ENCODE data around the gene AGPAT4. TPM values are rescaled to one million over a fixed set of nuclear protein-coding genes. Genes with fewer than 3 reads are reported as not detected.

AGPAT4 gene
- total and polyA plus RNA-seq, 2 experiments from 2014 or later, result 10.6 to 11.8 TPM

GRCh38 chr6:161223646-161224045, 50.2 kb downstream of the AGPAT4 start:
- Histone ChIP-seq H3K79me2 (peaks cover 3% of the 10 kb centered on the region), H3K4me2 (no peak overlapping the region), H3K27ac (no peak overlapping the region), H3K4me3 (no peak overlapping the region), H3K4me1 (ENCODE audit: insufficient read depth) (peaks cover 22% of the 10 kb centered on the region), H4K20me1 (ENCODE audit: insufficient read depth, poor library complexity, severe bottlenecking) (no peaks in the 10 kb centered on the region), H3K9me3 (ENCODE audit: low read depth) (no peaks in the 10 kb centered on the region), H2AFZ (no peak overlapping the region), H3K9me2 (replicated peaks; ENCODE audit: insufficient read depth) (no peaks in the 10 kb centered on the region), H3K27me3 (no peaks in the 10 kb centered on the region), H3K36me3 (replicated peaks; ENCODE audit: insufficient read depth, low read depth) (no peaks in the 10 kb centered on the region)
- TF ChIP-seq EZH2 (IDR thresholded peaks at IDR 0.05; ENCODE audit: borderline replicate concordance) (no peak), EZH2phosphoT487 (IDR thresholded peaks at IDR 0.05; ENCODE audit: low read depth, severe bottlenecking, unreplicated experiment) (no peak)
- TF ChIP-seq, protein P1, sequence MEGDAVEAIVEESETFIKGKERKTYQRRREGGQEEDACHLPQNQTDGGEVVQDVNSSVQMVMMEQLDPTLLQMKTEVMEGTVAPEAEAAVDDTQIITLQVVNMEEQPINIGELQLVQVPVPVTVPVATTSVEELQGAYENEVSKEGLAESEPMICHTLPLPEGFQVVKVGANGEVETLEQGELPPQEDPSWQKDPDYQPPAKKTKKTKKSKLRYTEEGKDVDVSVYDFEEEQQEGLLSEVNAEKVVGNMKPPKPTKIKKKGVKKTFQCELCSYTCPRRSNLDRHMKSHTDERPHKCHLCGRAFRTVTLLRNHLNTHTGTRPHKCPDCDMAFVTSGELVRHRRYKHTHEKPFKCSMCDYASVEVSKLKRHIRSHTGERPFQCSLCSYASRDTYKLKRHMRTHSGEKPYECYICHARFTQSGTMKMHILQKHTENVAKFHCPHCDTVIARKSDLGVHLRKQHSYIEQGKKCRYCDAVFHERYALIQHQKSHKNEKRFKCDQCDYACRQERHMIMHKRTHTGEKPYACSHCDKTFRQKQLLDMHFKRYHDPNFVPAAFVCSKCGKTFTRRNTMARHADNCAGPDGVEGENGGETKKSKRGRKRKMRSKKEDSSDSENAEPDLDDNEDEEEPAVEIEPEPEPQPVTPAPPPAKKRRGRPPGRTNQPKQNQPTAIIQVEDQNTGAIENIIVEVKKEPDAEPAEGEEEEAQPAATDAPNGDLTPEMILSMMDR (IDR thresholded peaks at IDR 0.05; ENCODE audit: poor library complexity), result no peak
- DNase-seq (ENCODE audit: low spot score), result no peak
- WGBS (ENCODE audit: low lambda C conversion rate, missing lambda C conversion rate), result 97% methylated on average over 3 of the region's 3 CpGs

DNA sequence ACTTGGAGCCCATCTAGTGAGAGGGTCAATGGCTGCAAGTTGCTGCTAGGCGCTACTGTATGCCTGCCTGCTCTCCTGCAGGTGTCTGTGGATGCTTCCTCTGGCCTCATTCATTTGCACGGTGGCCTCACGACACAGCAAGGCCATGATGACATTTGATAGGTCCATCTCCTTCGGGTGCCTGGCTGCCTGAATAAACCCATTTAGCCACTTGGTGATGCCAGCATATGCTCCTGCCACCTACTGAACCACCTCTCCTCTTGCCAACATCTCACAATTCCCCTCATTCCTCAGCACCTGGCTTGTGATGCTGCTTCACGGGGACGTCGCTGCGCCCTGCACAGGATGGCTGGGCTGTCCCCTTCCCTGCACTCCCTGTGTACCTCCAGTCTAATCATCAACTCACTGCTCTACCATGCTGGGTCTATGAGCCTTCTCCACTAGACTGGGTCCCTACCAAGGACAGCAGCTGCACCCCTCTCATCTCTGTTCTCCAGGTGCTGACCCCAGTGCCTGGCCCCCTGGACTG, 51.1 kb downstream of the AGPAT4 start:
- peaks cover 3% of the 10 kb centered on the region for H3K79me2 ChIP-seq
- no peak for DNase-seq (ENCODE audit: low spot score)
- H3K4me2 ChIP-seq, result no peak overlapping the region
- peaks cover 17% of the 10 kb centered on the region for H3K4me1 ChIP-seq (ENCODE audit: insufficient read depth)
- H3K27me3 ChIP-seq, result no peaks in the 10 kb centered on the region
- H3K4me3 ChIP-seq, result no peak overlapping the region
- 97% methylated on average over 8 of the region's 8 CpGs for WGBS (ENCODE audit: low lambda C conversion rate, missing lambda C conversion rate)
- no peaks in the 10 kb centered on the region for H3K9me2 ChIP-seq (replicated peaks; ENCODE audit: insufficient read depth)
- H3K9me3 ChIP-seq (ENCODE audit: low read depth), result no peaks in the 10 kb centered on the region
- H3K36me3 ChIP-seq (replicated peaks; ENCODE audit: insufficient read depth, low read depth), result no peaks in the 10 kb centered on the region
- no peak overlapping the region for H2AFZ ChIP-seq
- no peak for TF ChIP-seq EZH2phosphoT487 (IDR thresholded peaks at IDR 0.05; ENCODE audit: low read depth, severe bottlenecking, unreplicated experiment)
- TF ChIP-seq EZH2 (IDR thresholded peaks at IDR 0.05; ENCODE audit: borderline replicate concordance), result no peak
- TF ChIP-seq, protein P1 (IDR thresholded peaks at IDR 0.05; ENCODE audit: poor library complexity), result no peak
- no peaks in the 10 kb centered on the region for H4K20me1 ChIP-seq (ENCODE audit: insufficient read depth, poor library complexity, severe bottlenecking)
- H3K27ac ChIP-seq, result no peak overlapping the region

DNA sequence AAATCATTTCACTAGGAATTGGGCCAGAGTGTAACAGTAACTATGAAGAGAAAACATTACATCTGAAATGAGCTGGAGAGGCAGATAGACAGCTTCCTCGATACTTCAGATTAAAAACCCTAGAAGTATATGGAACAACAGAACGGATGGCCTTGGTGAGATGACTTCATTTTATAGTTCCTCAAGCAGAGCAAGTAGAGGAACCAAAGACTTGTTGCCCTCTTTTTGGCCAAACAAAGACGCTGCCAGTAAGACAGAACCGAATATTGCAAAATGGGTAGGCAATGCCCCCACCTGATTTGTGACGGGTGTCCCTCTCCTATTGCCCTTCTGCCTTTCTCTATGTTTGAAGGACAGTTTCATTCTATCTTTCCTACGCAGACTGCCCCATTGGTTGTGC, 53.5 kb downstream of the AGPAT4 start:
- Histone ChIP-seq H3K27ac (no peak overlapping the region), H3K79me2 (peaks cover 3% of the 10 kb centered on the region), H3K36me3 (replicated peaks; ENCODE audit: insufficient read depth, low read depth) (no peaks in the 10 kb centered on the region)

More for the DNA sequence above, 53.5 kb downstream of the AGPAT4 start:
- no peaks in the 10 kb centered on the region for H3K9me3 ChIP-seq (ENCODE audit: low read depth)
- no peak for DNase-seq (ENCODE audit: low spot score)
- H3K9me2 ChIP-seq (replicated peaks; ENCODE audit: insufficient read depth), result no peaks in the 10 kb centered on the region
- no peaks in the 10 kb centered on the region for H3K27me3 ChIP-seq
- no peaks in the 10 kb centered on the region for H4K20me1 ChIP-seq (ENCODE audit: insufficient read depth, poor library complexity, severe bottlenecking)
- H2AFZ ChIP-seq, result no peak overlapping the region
- H3K4me1 ChIP-seq (ENCODE audit: insufficient read depth), result no peaks in the 10 kb centered on the region
- no peak overlapping the region for H3K4me2 ChIP-seq
- no peak for TF ChIP-seq EZH2 (IDR thresholded peaks at IDR 0.05; ENCODE audit: borderline replicate concordance)
- no peak for TF ChIP-seq EZH2phosphoT487 (IDR thresholded peaks at IDR 0.05; ENCODE audit: low read depth, severe bottlenecking, unreplicated experiment)
- TF ChIP-seq, protein P1 (IDR thresholded peaks at IDR 0.05; ENCODE audit: poor library complexity), result no peak
- 96% methylated on average over 6 of the region's 6 CpGs for WGBS (ENCODE audit: low lambda C conversion rate, missing lambda C conversion rate)
- H3K4me3 ChIP-seq, result no peak overlapping the region

Measured in hepatocyte (in vitro differentiated cells).